Measurements from ENCODE around the gene CES3. TPM values are rescaled to one million over a fixed set of nuclear protein-coding genes. Genes with fewer than 3 reads are reported as not detected.
"Not testable (repeated sequence)": the region's sequence is repeated elsewhere in the genome, so short reads cannot be mapped to it uniquely, and the experiment has no call there.

The CES3 gene
- total and polyA plus RNA-seq, 2 donors = 0.19 TPM; not detected in 1

DNA sequence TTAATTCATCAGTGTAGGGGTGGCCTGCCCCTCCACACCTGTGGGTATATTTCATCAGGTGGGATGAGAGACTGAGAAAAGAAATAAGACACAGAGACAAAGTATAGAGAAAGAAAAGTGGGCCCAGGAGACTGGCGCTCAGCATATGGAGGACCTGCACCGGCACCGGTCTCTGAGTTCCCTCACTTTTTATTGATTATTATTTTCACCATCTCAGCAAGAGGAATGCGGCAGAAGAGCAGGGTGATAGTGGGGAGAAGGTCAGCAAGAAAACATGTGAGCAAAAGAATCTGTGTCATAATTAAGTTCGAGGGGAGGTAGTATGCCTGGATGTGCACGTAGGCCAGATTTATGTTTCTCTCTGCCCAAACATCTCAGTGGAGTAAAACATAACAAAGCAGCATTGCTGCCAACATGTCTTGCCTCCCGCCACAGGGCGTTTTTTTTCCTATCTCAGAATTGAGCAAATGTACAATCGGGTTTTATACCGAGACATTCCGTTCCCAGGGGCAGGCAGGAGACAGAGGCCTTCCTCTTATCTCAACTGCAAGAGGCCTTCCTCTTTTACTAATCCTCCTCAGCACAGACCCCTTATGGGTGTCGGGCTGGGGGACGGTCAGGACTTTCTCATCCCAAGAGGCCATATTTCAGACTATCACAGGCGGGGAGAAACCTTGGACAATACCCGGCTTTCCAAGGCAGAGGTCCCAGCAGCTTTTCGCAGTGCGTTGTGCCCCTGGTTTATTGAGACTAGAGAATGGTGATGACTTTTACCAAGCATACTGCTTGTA is 5.5 kb upstream of the CES3 start:
- DNase-seq (ENCODE audit: extremely low spot score); H3K27ac ChIP-seq (ENCODE audit: low read depth); H3K4me1 ChIP-seq (ENCODE audit: insufficient read depth); H3K4me3 ChIP-seq (ENCODE audit: low read depth, low read length); H3K36me3 ChIP-seq (ENCODE audit: insufficient read depth): not testable (repeated sequence)
- 56% methylated on average over 17 of the region's 17 CpGs for WGBS

DNA sequence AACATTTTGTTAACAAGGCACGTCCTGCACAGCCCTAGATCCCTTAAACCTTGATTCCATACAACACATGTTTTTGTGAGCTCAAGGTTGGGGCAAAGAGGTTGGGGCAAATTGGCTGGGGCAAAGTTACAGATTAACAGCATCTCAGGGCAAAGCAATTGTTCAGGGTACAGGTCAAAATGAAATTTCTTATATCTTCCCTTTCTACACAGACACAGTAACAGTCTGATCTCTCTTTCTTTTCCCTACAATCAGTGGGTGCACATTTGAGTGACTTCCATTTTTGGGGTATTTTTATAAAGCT is 5.0 kb upstream of the CES3 start:
- 65% methylated on average over 1 of the region's 1 CpG for WGBS
- H3K36me3 ChIP-seq (ENCODE audit: insufficient read depth); H3K4me1 ChIP-seq (ENCODE audit: insufficient read depth); H3K27ac ChIP-seq (ENCODE audit: low read depth); DNase-seq (ENCODE audit: extremely low spot score); H3K4me3 ChIP-seq (ENCODE audit: low read depth, low read length): not testable (repeated sequence)

DNA sequence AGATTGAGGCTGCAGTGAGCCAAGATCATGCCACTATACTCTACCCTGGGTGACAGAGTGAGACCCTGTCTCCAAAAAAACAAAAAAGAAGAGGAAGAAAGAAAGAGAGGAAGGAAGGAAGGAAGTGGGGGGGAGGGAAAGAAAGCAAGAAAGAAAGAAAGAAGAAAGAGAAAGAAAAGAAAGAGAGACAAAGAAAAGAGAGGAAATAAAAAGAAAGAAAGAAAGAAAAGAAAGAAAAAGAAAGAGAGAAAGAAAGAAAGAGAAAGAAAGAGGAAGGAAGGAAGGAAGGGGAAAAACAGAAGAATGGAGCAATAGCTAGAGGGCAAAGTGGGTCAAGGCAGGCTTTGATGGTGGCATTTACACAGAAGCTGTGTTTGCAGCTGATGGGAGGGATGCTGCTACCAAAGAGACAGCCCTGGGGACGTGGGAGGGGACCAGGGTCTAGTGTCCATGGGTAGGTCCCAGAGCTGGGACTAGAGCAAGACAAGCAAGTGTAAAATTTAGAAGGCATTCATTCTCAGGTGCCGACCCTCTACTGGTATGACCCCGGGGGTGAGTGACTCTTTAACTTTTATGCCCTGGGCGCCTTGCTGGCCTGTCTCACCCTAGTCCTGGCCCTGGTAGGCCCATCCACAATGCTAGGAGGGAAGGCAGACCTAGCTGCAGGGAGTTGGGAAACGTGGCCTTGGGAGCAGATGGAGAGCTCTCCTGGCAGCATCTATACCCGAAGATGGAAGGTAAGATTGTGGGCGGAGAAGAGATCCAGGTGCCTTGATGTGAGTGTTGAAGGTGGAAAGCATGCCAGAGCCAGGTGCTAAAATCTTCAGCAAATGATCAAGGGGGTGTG is 2.0 kb upstream of the CES3 start:
- Histone ChIP-seq H3K27ac (ENCODE audit: low read depth) (no peak overlapping the region), H3K36me3 (ENCODE audit: insufficient read depth) (no peaks in the 10 kb centered on the region), H3K4me1 (ENCODE audit: insufficient read depth) (no peaks in the 10 kb centered on the region), H3K4me3 (ENCODE audit: low read depth, low read length) (no peak overlapping the region)
- 76% methylated on average over 7 of the region's 7 CpGs for WGBS
- no peak for DNase-seq (ENCODE audit: extremely low spot score)

DNA sequence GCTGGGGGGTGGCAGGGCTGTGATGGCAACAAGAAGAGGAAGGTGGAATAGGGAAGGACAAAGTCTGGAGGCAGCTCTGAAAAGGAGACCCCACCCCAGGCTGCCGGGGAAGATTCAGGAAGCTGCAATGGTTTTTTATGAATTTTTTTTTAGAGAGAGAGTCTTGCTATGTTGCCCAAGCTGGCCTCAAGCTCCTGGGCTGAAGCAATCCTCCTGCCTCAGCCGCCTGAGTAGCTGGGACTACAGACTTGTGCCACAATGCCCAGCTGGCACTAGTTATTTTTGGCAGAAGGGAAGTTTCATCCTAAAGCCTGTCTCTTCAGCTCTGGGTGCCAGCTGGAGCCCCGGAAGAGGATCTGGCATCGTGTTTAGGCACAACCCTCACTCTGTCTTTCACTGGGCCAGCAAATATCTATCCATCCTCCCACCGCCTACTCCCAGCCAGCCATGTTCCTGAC is 1.3 kb upstream of the CES3 start:
- H3K4me3 ChIP-seq (ENCODE audit: low read depth, low read length) = no peak overlapping the region
- DNase-seq (ENCODE audit: extremely low spot score) = no peak
- no peaks in the 10 kb centered on the region for H3K4me1 ChIP-seq (ENCODE audit: insufficient read depth)
- H3K27ac ChIP-seq (ENCODE audit: low read depth) = no peak overlapping the region
- no peaks in the 10 kb centered on the region for H3K36me3 ChIP-seq (ENCODE audit: insufficient read depth)
- WGBS = 52% methylated on average over 5 of the region's 5 CpGs

DNA sequence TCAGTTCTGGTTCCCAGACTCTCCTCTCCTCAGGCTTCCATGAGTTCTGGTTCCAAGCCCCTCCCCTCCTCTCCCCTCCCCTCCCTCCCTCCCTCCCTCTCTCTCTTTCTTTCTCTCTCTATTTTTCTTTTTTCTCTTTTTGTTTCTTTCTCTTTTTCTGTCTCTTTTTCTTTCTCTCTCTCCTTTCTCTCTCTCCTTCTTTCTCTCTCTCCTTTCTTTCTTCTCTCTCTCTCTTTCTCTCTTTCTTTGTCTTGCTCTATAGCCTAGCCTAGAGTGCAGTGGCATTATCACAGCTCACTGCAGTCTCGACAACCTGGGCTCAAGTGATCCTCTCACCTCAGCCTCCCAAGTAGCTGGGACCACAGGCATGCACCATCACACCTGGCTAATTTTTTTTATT is 796 bp upstream of the CES3 start:
- Histone ChIP-seq H3K27ac (ENCODE audit: low read depth) (no peak overlapping the region), H3K4me3 (ENCODE audit: low read depth, low read length) (no peak overlapping the region), H3K36me3 (ENCODE audit: insufficient read depth) (no peaks in the 10 kb centered on the region), H3K4me1 (ENCODE audit: insufficient read depth) (no peaks in the 10 kb centered on the region)
- no peak for DNase-seq (ENCODE audit: extremely low spot score)
- 85% methylated on average over 1 of the region's 1 CpG for WGBS

DNA sequence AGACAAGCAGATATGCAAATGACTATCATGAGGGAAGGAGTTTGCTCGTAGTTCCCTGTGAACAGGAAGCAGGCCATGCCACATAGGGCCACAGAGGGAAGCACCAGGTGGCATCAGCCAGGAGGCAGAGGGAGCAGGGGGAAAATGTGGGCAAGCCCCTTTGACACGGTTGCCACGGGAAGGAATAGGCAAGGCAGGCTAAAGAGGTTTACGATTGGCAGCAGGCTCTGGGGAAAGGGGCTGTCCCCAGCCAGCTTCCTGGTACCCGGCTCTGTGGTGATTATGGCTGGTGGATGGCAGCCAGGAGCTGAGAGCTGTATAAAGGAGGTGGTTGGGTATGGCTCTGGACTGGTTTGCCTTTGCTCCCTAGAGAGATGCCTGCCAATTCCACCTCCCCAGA is 848 bp downstream of the CES3 start:
- H3K4me1 ChIP-seq (ENCODE audit: insufficient read depth) = no peaks in the 10 kb centered on the region
- WGBS = 53% methylated on average over 5 of the region's 5 CpGs
- H3K27ac ChIP-seq (ENCODE audit: low read depth) = no peak overlapping the region
- no peak for DNase-seq (ENCODE audit: extremely low spot score)
- no peak overlapping the region for H3K4me3 ChIP-seq (ENCODE audit: low read depth, low read length)
- no peaks in the 10 kb centered on the region for H3K36me3 ChIP-seq (ENCODE audit: insufficient read depth)

DNA sequence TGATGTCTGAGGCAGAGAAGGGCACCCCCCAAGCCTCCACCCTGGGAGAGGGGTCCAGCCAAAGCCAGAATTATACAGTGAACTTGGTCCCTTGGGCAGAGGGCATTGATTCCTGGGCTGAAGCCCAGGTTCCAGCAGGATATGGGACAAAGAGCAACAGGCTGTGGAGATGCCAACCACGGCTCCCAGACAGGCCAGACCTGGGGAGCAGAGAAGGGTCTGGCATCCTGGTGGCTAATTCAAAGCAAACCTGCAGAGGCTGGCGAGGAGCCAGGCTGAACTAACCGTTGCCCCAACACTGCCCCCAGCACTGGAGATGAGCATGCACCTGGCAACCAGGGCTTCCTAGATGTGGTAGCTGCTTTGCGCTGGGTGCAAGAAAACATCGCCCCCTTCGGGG is 3.0 kb downstream of the CES3 start:
- Histone ChIP-seq H3K4me1 (ENCODE audit: insufficient read depth) (no peaks in the 10 kb centered on the region), H3K36me3 (ENCODE audit: insufficient read depth) (no peaks in the 10 kb centered on the region), H3K27ac (ENCODE audit: low read depth) (no peak overlapping the region), H3K4me3 (ENCODE audit: low read depth, low read length) (no peak overlapping the region)
- no peak for DNase-seq (ENCODE audit: extremely low spot score)
- WGBS = 68% methylated on average over 6 of the region's 6 CpGs

DNA sequence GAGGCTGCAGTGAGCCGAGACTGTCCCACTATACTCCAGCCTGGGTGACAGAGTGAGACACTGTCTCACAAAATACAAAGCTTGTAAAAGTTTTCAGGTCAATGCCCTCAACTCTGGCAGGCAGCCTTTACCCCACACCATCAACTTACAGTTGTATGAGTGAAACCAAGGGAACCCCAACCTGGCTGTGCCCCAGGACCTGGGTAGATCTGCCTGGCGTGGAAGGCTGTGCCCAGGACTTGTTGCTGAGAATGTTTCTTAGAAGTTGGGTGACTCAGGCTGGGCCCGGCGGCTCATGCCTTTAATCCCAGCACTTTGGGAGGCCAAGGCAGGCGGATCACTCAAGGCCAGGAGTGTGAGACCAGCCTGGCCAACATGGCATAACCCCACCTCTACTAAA is 7.8 kb downstream of the CES3 start:
- Histone ChIP-seq H3K27ac (ENCODE audit: low read depth) (no peak overlapping the region), H3K36me3 (ENCODE audit: insufficient read depth) (no peaks in the 10 kb centered on the region), H3K4me3 (ENCODE audit: low read depth, low read length) (no peak overlapping the region), H3K4me1 (ENCODE audit: insufficient read depth) (no peaks in the 10 kb centered on the region)
- WGBS = 84% methylated on average over 5 of the region's 5 CpGs
- DNase-seq (ENCODE audit: extremely low spot score) = no peak

DNA sequence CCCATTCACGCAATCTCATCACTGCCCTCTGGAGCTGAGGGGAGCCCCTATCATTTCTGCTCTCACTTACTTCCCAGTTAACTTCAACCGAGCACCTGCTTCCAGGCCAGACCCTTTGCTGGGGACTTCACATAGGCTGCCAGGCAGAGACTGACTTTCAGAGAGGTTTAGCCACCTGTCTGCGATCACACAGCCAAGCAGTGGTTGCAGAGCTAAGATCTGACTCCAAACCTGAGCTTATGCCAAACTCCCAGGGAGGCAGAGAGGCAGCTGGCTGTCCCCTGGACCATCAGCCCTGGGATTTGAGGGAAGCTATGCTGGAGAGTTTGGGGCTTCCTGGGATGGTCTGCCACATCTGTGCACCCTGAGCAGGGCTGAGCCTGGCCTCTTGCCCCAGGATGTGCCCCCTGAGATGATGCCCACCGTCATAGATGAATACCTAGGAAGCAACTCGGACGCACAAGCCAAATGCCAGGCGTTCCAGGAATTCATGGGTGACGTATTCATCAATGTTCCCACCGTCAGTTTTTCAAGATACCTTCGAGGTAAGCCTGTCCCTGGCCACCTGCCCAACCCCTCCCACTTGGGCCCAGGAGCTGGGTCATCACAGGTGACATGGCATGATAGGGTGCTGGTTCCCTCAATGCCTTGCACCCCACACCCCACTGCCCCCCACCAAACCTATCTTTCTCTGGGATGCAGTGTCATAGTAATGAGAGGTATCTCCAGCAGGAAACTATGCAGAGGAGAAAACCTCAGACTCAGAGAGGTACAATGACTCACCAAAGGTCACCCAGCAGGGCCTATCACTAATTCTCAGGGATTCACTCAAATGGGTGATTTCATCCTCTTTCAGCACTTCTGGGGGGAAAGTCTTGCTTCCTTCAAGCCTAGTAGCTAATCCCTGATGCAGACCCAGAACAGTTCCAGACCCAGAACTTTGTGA is 10.0 kb downstream of the CES3 start:
- Histone ChIP-seq H3K36me3 (ENCODE audit: insufficient read depth) (no peaks in the 10 kb centered on the region), H3K27ac (ENCODE audit: low read depth) (no peak overlapping the region), H3K4me3 (ENCODE audit: low read depth, low read length) (no peak overlapping the region), H3K4me1 (ENCODE audit: insufficient read depth) (no peaks in the 10 kb centered on the region)
- 73% methylated on average over 10 of the region's 10 CpGs for WGBS
- DNase-seq (ENCODE audit: extremely low spot score) = no peak

DNA sequence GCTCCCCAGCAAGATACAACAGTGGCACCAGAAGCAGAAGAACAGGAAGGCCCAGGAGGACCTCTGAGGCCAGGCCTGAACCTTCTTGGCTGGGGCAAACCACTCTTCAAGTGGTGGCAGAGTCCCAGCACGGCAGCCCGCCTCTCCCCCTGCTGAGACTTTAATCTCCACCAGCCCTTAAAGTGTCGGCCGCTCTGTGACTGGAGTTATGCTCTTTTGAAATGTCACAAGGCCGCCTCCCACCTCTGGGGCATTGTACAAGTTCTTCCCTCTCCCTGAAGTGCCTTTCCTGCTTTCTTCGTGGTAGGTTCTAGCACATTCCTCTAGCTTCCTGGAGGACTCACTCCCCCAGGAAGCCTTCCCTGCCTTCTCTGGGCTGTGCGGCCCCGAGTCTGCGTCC is 11.9 kb downstream of the CES3 start:
- Histone ChIP-seq H3K36me3 (ENCODE audit: insufficient read depth) (no peaks in the 10 kb centered on the region), H3K4me3 (ENCODE audit: low read depth, low read length) (no peak overlapping the region), H3K4me1 (ENCODE audit: insufficient read depth) (no peaks in the 10 kb centered on the region), H3K27ac (ENCODE audit: low read depth) (no peak overlapping the region)
- 78% methylated on average over 9 of the region's 9 CpGs for WGBS
- no peak for DNase-seq (ENCODE audit: extremely low spot score)

DNA sequence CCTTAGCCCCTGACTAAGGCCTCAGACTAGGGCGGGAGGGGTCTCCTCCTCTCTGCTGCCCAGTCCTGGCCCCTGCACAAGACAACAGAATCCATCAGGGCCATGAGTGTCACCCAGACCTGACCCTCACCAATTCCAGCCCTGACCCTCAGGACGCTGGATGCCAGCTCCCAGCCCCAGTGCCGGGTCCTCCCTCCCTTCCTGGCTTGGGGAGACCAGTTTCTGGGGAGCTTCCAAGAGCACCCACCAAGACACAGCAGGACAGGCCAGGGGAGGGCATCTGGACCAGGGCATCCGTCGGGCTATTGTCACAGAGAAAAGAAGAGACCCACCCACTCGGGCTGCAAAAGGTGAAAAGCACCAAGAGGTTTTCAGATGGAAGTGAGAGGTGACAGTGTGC is 12.7 kb downstream of the CES3 start:
- H3K27ac ChIP-seq (ENCODE audit: low read depth) = no peak overlapping the region
- DNase-seq (ENCODE audit: extremely low spot score) = no peak
- no peaks in the 10 kb centered on the region for H3K36me3 ChIP-seq (ENCODE audit: insufficient read depth)
- WGBS = 91% methylated on average over 6 of the region's 6 CpGs
- H3K4me3 ChIP-seq (ENCODE audit: low read depth, low read length) = no peak overlapping the region
- no peaks in the 10 kb centered on the region for H3K4me1 ChIP-seq (ENCODE audit: insufficient read depth)

DNA sequence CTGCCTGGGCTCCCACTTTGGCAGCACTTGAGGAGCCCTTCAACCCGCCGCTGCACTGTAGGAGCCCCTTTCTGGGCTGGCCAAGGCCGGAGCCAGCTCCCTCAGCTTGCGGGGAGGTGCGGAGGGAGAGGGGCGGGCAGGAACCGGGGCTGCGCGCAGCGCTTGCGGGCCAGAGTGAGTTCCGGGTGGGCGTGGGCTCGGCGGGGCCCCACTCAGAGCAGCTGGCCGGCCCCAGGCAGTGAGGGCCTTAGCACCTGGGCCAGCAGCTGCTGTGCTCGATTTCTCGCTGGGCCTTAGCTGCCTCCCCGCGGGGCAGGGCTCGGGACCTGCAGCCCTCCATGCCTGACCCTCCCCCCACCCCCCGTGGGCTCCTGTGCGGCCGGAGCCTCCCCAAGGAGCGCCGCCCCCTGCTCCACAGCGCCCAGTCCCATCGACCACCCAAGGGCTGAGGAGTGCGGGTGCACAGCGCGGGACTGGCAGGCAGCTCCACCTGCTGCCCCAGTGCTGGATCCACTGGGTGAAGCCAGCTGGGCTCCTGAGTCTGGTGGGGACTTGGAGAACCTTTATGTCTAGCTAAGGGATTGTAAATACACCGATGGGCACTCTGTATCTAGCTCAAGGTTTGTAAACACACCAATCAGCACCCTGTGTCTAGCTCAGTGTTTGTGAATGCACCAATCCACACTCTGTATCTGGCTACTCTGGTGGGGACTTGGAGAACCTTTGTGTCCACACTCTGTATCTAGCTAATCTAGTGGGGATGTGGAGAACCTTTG is 13.3 kb downstream of the CES3 start:
- H3K27ac ChIP-seq (ENCODE audit: low read depth); DNase-seq (ENCODE audit: extremely low spot score); H3K4me1 ChIP-seq (ENCODE audit: insufficient read depth); H3K36me3 ChIP-seq (ENCODE audit: insufficient read depth); H3K4me3 ChIP-seq (ENCODE audit: low read depth, low read length): not testable (repeated sequence)
- 93% methylated on average over 32 of the region's 32 CpGs for WGBS

DNA sequence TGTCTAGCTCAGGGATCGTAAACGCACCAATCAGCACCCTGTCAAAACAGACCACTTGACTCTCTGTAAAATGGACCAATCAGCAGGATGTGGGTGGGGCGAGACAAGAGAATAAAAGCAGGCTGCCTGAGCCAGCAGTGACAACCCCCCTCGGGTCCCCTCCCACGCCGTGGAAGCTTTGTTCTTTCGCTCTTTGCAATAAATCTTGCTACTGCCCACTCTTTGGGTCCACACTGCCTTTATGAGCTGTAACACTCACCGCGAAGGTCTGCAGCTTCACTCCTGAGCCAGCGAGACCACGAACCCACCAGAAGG is 13.8 kb downstream of the CES3 start:
- not testable (repeated sequence) for H3K27ac ChIP-seq (ENCODE audit: low read depth); H3K36me3 ChIP-seq (ENCODE audit: insufficient read depth); H3K4me3 ChIP-seq (ENCODE audit: low read depth, low read length); DNase-seq (ENCODE audit: extremely low spot score); H3K4me1 ChIP-seq (ENCODE audit: insufficient read depth)
- 51% methylated on average over 11 of the region's 11 CpGs for WGBS
